ENCODE data around the gene PPIE.

Gene PPIE

DNA sequence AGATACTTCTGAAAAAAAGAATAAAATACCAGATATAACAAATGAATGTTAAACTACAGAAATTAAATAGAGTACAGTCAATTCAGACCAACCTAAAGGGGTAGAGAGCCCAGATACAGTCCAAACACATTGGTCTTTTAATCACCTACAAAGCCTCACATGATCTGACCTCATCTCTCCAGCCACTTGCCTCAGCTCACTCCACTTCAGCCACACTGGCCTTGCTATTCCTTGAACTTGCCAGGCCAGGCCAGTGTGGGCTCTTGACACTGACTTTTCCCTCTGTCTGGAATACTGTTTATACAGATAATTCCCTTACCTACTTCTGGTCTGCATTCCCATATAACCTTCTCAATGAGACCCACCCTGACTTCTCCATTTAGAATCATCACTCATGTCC, 17.0 kb upstream of the PPIE start:
- no peak for DNase-seq

DNA sequence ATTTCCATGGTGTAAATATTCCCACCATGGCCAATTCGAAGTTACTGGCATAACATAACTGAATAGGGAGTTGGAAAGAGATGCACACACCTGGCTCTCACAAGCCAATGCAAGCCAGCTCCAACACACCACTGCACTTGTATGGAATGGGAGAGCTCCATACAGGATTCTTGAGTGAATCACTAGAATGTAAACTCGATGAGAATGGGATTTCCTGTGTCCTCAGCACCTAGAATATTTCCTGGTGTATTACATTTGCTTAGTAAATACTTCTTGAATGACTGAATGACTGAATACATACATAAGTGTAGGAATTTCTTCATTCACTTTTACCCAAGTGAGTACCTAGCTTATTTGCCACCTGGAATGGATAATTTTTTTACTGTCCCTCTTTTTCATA, 16.2 kb upstream of the PPIE start:
- peak; percentile 11 for DNase-seq

DNA sequence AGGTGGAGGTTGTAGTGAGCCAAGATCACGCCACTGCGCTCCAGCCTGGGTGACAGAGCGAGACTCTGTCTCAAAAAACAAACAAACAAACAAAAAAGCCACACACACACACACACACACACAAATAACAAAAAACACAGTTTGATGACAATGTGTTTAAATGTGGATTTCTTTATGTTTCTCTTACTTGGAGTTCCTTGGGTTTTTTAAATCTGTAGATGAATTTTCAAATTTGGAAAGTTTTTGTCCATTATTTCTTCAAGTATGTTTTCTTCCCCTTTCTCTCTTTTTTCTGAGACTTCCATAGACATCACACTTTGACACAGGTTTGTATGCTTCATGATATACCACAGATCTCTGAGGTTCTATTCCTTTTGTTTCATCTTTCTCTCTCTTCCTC, 12.1 kb upstream of the PPIE start:
- DNase-seq: no peak

DNA sequence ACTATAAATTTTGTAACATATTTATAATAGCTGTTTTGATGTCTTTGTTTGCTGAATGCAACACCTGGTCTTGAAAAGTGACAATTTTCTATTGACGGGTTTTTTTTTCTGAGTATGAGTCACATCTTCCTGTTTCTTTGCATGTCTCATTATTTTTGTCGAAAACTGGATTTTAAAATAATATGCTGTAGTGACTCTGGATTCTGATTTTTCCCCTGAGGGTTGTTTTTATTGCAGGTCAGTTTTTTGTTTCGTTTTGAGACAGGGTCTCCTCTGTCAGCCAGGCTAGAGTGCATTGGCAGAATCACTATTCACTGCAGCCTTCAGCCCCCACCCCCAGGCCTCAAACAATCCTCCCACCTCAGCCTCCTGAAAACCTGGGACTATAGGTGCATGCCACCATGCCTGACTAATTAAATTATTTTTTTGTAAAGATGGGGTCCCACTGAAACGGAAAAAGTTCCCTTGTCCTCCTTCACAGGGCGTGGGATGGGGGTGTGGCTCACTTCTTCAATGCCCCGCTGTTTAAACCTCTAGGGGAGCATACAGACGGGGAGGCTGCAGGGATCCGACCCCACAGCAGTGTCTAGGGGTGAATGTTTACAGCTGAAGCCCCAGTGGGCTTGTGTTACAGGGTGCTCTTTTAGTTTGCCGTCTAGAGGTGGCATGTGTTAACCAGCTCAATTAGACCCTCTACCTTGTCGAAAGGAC, 11.3 kb upstream of the PPIE start:
- no peak for DNase-seq

DNA sequence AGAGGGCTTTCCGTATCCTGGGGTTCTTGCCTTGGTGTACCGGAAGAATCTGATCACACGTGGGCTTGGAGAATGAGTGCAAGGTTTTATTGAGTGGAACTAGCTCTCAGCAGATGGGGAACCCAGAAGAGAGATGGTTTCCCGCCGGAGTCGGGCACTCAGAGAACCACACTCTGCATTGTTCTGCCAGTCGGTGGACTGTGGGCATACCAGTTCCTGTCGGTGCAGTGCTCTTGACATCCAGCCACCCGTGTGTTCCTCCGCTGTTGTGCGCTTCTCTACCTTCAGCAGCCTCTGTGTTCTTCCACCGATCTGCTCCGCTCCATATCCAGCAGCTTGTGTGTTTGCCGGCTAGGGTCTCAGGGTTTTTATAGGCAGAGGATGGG, 10.8 kb upstream of the PPIE start:
- DNase-seq: no peak

DNA sequence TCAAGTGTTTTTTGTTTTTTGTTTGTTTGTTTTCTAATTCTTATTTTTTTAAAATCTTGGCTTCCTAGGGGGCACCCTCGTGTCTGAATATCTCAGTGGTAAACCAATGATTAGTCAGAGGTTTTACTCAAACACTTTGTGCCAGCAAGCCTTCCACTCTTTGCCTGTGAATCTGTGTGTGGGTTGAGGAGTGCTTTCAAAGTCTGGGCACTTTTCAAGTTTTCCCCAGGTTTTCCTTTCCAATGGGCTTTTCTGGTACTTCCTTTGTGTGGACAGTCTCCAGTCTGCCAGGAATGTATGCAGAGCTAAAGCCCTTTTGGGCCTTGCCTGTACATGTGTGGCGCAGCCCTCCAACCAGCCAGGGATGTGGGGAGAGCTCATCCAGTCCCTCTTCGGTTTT, 9.7 kb upstream of the PPIE start:
- peak; percentile 33 for DNase-seq

DNA sequence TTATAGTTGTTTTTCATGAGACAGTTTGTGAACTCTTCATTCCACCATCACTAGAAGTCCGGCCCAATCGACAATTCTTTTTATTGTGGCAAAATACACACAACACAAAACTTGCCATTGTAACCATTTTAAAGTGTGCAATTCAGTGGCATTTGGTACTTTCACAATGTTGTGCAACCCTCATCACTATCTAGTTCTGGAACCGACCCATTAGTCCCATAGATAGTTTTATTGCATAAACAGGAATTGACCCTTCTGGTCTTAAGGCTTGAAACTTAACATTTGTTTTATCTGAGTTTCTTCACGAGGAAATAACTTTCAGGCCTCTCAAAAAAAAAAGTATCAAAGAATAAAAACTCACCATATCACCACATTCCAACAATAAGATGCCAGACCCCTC, 8.8 kb upstream of the PPIE start:
- DNase-seq: no peak

DNA sequence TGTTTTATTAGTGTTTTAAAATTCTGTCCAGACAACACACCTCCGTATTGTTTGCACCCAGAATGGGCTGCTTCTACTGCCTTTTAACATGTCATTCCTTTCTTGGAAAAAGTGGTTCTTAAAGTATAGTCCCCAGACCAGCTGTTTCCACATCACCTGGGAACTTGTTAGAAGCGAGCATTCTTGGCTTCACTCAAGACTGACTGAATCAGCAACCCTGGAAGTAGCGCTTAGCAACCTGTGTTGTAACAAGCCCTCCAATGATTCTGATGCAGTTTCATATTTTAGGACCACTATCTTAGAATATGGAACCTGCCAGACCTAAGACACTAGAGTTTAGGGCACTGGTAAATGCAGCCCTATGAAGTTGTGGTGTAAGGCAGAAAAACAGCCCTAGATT, 6.0 kb upstream of the PPIE start:
- no peak for DNase-seq

DNA sequence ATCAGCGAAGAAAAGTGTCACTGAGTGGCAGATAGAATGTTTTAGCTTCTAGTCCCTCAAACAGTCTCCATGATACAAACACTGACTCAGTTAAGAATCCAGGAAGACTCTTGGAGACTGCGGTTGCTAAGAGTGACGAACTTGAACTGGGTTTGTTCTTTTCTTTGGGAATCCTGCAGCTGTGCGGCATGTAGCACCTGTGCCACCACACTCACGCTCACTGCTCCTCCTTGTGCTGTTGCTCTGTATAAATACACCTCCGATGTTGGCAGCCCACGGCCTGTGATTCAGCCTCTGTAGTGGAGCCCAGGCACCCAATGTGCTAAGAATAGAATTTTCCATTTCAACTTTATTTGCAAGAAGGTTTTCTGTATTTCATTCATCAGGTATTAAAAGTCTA, 5.5 kb upstream of the PPIE start:
- no peak for DNase-seq

DNA sequence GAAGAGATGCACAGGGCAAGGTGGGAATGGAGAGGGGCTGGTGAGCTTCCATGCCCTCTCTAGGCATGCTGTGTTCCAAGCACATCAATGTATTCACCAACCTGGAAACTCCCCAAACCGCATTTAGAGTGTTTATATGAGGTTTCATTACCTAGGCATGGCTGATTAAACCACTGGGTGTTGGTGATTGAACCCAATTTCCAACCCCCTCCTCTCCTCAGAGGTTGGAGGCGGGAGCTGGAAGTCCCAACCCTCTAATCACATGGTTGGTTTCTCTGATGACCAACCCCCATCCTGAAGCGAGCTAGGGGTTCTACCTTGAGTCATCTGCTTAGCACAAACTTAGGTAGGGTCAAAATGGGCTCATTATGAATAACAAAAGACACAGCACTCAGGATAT, 3.0 kb upstream of the PPIE start:
- DNase-seq: no peak

DNA sequence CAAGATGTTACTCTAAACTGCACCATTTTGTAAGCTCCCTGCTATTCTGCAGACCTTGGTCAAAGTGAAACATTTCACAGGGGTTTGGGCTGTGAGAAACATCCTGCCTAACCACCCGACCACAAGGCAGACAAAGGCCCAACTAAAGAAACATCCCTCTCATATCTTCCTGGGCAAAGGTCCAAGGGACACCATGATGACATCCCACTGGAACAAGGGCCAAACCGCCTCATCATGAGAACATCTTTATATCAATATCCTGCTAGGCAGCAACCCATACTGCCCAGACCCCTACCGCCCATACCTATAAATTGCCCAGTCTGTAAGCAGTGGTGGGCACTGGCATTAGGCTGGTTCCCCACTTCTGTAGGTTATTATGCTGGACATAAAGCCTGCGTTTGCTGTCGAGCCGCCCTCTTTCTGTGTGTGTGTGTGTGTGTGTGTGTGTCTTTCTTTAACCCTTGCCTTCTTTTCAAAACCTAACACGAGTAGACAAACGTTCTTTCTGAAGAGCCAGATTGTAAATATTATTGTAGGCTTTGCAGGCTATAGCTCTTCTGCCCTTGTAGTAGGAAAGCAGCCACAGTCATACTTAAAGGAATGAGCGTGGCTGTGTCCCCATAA, 1.0 kb upstream of the PPIE start:
- DNase-seq: no peak

DNA sequence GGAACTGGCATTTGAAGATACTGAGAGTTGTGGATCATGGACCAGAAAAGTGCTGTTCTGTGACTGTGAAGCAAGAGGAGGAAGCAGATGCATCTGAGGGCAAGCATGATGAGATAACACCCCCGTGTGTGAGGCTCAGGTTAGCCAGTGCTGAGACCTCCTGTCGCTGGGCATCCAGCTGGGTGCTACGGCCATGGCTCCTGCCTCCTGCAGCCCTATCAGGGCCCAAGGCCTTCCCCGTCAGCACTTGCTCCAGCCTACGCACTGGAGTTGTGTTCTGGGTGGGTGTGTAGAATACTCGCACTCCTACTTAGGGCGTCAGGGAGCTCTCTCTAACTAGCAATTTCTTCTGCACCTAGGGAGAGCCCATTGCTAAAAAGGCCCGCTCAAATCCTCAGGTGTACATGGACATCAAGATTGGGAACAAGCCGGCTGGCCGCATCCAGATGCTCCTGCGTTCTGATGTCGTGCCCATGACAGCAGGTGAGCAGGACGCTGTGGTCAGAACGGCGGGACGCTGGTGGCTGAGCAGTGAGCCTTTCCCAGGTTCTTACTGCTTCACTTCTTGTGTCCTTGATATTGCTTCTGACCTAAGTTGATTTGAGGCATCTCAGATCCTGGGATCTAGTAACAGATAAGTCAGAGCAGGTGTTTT, 6.5 kb downstream of the PPIE start:
- no peak for DNase-seq

DNA sequence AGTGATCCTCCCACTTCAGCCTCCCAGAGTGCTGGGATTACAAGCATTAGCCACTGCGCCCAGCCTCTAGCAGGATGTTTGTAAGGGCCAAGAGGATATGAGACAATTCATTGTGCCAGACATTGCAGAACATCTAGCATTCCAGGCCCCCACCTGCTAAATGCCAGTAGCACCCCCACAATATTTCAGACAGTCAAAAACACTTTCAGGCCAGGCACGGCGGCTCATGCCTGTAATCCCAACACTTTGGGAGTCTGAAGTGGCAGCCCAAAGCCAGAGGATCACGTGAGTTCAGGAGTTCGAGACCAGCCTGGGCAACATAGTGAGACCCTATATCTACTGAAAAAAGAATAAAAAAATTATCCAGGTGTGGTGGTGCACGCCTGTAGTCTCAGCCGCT, 12.9 kb downstream of the PPIE start:
- no peak for DNase-seq

DNA sequence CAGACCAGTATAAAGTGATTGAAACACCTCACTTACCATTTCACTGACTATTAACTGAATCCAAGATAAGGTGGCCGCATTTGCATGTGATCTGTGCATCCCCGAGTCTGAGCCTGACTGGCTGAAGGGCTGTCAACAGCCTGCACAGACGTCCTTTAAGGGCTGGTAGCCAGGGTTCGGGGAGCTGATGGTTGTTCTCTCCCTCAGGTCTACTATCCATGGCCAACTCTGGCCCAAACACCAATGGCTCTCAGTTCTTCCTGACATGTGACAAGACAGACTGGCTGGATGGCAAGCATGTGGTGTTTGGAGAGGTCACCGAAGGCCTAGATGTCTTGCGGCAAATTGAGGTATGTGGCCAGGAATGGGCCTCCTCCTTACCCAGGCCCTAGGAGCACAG, 14.0 kb downstream of the PPIE start:
- DNase-seq: no peak

DNA sequence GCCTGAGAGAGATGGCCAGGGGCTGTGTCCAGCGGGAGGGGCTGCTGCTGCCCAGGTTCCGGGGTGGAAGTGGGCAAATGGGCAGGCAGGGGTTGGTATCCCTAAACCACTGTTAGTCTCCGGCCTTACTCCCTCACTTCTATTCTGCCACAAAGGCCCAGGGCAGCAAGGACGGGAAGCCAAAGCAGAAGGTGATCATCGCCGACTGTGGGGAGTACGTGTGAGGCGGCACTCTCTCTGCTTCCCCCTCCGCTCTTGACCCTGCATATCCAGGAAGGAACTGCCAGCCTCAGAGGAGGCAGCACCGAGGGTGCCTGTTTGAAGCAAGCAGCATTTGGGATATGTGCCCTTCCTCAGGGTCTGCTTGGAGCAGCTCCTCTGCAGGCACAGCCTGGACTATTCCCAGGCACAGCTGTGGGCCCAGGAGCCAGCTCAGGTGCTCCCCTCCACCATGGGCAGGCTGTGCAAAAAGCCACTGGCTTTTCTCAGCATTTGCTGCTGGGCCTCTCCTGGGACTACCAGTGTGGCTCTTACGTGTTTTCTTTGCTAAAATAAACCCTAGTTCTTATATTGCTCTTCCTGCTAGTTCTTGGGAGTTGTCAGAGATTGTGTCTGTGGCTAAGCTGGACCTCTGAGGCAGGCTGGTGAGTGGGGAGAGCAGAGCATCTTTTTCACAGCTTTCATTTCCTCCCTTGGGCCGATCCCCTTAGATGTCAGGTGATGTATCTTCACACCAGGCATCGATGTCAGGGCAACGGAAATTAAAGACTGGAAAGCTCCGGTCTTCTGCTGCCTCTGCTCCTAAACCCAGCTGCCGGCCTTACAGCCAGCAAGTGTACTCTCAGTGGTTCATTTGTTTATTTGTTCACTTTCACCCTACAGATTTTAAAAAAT, 14.7 kb downstream of the PPIE start:
- DNase-seq: no peak

DNA sequence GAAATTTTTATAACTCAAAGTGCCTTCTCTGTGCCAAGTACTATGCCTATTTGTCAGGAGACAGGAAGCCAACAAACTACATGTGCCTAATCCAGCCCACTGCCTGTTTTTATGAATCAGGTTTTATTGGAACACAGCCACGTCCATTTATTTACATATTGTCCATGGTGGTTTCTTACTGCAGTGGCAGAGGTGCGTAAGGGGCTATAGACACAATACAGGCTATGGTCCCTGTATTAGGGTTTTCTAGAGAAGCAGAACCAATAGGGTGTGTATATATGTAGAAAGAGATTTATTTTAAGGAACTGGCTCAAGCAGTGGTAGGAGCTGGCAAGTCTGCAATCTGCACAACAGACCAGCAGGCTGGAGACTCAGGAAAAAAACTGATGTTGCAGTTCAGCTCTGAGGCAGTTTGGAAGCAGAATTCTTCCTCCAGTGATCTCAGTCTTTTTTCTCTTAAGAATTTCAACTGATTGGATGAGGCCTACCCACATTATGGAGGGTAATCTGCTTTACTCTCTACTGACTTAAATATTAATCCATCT, 15.4 kb downstream of the PPIE start:
- peak; percentile 25 for DNase-seq

DNA sequence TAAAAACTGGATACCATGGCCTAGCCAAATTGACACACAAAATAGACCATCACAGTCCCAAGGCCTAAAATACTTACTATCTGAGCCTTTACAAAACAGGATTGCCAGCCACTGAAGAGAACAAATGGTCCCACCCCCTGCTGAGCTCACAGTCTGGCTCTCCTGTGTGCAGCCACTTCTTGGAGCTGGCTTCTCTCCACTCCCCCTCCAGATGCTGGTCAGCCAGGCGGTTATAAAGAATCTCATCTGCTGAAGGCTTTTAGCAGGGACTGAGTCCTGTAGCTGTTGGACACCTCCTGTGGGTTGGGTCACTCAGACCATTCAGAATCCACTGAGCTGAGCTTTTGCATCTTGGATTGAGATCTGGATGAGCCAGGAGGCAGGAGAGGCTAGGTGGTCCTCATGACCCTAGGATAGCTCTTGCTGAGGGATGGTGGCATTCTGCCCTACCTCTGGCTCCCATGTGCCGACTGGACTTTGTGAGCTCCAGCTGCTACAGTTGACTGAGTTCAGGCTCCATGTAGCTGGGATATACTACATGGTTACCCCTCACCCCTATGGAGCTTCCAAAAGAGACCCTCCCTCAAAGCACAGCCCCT, 16.3 kb downstream of the PPIE start:
- DNase-seq: no peak

DNA sequence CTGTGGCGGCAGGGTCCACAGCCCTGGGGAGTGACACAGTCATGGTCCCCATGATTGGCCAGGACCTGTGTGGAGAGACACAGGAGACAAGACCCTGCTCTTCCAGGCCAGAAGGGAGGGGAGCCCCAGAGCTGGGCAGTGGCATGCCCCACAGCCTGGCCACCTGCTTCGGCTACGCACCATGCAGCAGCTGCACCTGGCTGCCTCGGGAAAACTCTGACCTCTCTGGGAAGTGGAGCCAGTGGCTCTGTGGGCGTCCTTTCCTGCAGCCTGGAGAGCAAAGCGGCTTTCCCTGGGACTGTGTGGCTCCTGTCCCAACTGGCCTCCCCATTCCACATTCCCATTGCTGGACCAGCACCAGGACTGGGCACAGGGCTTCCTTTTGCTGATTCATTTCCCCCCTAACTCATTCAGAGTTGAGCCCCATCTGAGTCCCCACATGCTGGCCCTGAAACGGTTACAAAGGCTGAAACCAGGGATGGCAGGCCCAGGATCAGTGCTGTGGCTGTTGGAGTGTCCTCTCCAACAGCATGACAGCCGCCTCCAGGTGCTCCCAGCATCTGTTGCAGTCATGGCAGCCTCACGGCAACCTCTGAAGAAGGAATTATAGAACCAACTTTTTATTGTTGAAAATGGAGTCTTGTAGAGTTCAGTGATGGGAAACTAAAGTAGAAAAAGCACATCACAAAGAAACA, 17.4 kb downstream of the PPIE start:
- DNase-seq: no peak

DNA sequence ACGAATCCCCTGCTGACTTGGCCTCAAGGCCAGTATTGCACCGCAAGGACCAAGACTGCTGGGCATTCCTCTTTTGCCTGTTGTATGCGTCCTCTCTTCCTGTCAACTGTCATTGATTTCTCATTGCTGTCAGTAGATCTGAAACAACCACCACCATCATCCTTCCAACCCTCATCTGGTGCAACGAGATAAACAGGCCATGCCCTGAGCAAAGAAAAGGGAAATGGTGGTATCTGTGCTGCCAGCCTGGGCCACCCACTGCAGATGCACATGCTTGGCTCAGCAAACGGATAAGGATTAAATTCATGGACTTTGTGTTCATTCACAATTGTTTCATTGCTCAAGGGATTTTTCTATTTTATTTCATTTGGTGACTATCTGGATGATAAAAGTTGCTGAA, 18.8 kb downstream of the PPIE start:
- no peak for DNase-seq

DNA sequence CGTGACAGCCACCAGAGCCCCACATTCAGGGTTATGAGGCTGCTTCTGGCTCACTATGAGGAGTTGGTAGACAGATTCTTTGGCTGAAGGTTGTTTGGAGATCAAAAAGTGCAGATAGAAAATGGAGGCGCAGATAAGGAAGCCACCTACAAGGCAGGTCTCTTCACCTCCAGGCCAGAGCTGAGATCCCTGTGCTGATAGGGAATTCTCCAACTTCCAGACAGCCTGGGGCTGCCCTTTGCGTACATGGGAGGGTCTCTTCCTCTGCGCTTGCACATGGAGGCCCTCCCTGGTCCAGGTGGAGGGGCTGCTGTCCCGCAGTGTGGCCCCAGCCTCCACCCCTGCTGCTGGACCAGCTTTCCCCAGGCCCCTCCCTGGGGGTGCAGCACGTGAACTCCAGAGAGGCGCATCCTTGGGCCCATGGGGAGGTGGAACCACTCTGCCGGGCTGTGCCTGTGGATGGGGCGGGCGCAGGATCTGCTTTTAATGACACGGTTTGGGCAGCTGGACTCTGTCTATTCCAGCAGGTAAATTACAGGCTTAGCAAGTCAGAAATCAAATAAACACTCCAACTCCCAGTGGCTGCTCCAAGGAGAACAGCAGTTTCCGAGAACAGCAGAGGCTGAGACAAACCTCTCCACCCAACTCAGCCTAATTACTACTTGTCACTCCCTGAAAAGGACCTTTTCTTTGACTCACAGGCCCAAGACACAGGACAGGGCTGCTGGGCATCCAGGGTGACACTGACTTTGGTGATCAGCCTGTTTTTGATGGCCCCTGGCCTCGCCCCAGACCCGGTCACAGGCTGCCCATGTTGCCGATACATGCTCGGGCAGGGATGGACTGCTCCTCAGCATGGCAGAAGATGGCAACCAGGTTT, 20.1 kb downstream of the PPIE start:
- no peak for DNase-seq

DNA sequence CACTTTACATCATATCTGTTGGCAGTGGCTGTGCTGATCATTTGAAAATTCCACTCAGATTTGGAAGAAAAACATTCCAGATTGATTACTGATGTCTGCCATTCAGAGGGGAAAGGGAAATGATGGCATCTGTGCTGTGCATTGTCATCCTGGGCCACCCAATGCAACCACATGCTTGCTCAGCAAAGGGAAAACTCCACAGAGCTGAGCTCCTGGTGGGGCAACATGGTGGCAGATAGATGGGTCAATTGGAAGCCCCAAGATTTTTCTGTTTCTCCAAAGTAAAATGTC, 20.7 kb downstream of the PPIE start:
- no peak for DNase-seq

Data from HCEC 1CT (cell line).